ENCODE measurements around the gene DNAJB12.

Gene DNAJB12

GRCh38 chr10:72295330-72295910 is 59.3 kb downstream of the DNAJB12 start:
- H3K9ac ChIP-seq (ENCODE audit: insufficient read length, low read depth), result no peak overlapping the region
- H3K9me3 ChIP-seq (ENCODE audit: insufficient read depth, low read length), result no peaks in the 10 kb centered on the region
- no peak overlapping the region for H3K4me3 ChIP-seq (ENCODE audit: insufficient read length, low read depth)
- no peaks in the 10 kb centered on the region for H3K36me3 ChIP-seq (ENCODE audit: insufficient read depth, insufficient read length, low read length)
- no peak for DNase-seq (ENCODE audit: low read depth, low spot score)
- H3K27me3 ChIP-seq (ENCODE audit: insufficient read depth, insufficient read length), result no peaks in the 10 kb centered on the region
- peaks cover 5% of the 10 kb centered on the region for H3K4me1 ChIP-seq (ENCODE audit: insufficient read depth, insufficient read length)
- no peak for TF ChIP-seq YY1 (IDR thresholded peaks at IDR 0.05; ENCODE audit: insufficient read depth, insufficient read length)
- no peak for TF ChIP-seq ZNF274 (IDR thresholded peaks at IDR 0.05; ENCODE audit: low read depth, low read length)
- no peak for TF ChIP-seq SUZ12 (IDR thresholded peaks at IDR 0.05; ENCODE audit: extremely low read depth, insufficient read depth, insufficient read length)

GRCh38 chr10:72292223-72292691 is 62.5 kb downstream of the DNAJB12 start:
- no peak for DNase-seq (ENCODE audit: low read depth, low spot score)
- H3K27me3 ChIP-seq (ENCODE audit: insufficient read depth, insufficient read length), result no peaks in the 10 kb centered on the region
- TF ChIP-seq YY1 (IDR thresholded peaks at IDR 0.05; ENCODE audit: insufficient read depth, insufficient read length) (no peak), ZNF274 (IDR thresholded peaks at IDR 0.05; ENCODE audit: low read depth, low read length) (no peak), SUZ12 (IDR thresholded peaks at IDR 0.05; ENCODE audit: extremely low read depth, insufficient read depth, insufficient read length) (no peak)

GRCh38 chr10:72291019-72291532 is 63.6 kb downstream of the DNAJB12 start:
- no peaks in the 10 kb centered on the region for H3K36me3 ChIP-seq (ENCODE audit: insufficient read depth, insufficient read length, low read length)
- no peak overlapping the region for H3K4me3 ChIP-seq (ENCODE audit: insufficient read length, low read depth)
- no peaks in the 10 kb centered on the region for H3K27me3 ChIP-seq (ENCODE audit: insufficient read depth, insufficient read length)
- H3K9ac ChIP-seq (ENCODE audit: insufficient read length, low read depth), result no peak overlapping the region
- no peak for DNase-seq (ENCODE audit: low read depth, low spot score)
- no peak for TF ChIP-seq ZNF274 (IDR thresholded peaks at IDR 0.05; ENCODE audit: low read depth, low read length)
- TF ChIP-seq YY1 (IDR thresholded peaks at IDR 0.05; ENCODE audit: insufficient read depth, insufficient read length), result no peak
- TF ChIP-seq SUZ12 (IDR thresholded peaks at IDR 0.05; ENCODE audit: extremely low read depth, insufficient read depth, insufficient read length), result no peak
- H3K9me3 ChIP-seq (ENCODE audit: insufficient read depth, low read length), result no peaks in the 10 kb centered on the region
- H3K4me1 ChIP-seq (ENCODE audit: insufficient read depth, insufficient read length), result no peaks in the 10 kb centered on the region

More at GRCh38 chr10:72292223-72292691, 62.5 kb downstream of the DNAJB12 start:
- no peaks in the 10 kb centered on the region for H3K4me1 ChIP-seq (ENCODE audit: insufficient read depth, insufficient read length)
- no peak overlapping the region for H3K4me3 ChIP-seq (ENCODE audit: insufficient read length, low read depth)
- H3K9ac ChIP-seq (ENCODE audit: insufficient read length, low read depth), result no peak overlapping the region
- no peaks in the 10 kb centered on the region for H3K9me3 ChIP-seq (ENCODE audit: insufficient read depth, low read length)
- no peaks in the 10 kb centered on the region for H3K36me3 ChIP-seq (ENCODE audit: insufficient read depth, insufficient read length, low read length)

GRCh38 chr10:72285972-72286521 is 68.7 kb downstream of the DNAJB12 start:
- no peak for TF ChIP-seq YY1 (IDR thresholded peaks at IDR 0.05; ENCODE audit: insufficient read depth, insufficient read length)
- TF ChIP-seq SUZ12 (IDR thresholded peaks at IDR 0.05; ENCODE audit: extremely low read depth, insufficient read depth, insufficient read length), result no peak
- Histone ChIP-seq H3K4me1 (ENCODE audit: insufficient read depth, insufficient read length) (no peaks in the 10 kb centered on the region), H3K9ac (ENCODE audit: insufficient read length, low read depth) (no peak overlapping the region), H3K36me3 (ENCODE audit: insufficient read depth, insufficient read length, low read length) (no peaks in the 10 kb centered on the region), H3K4me3 (ENCODE audit: insufficient read length, low read depth) (no peak overlapping the region), H3K27me3 (ENCODE audit: insufficient read depth, insufficient read length) (no peaks in the 10 kb centered on the region), H3K9me3 (ENCODE audit: insufficient read depth, low read length) (no peaks in the 10 kb centered on the region)
- DNase-seq (ENCODE audit: low read depth, low spot score), result no peak

GRCh38 chr10:72283131-72283530 is 71.6 kb downstream of the DNAJB12 start:
- H3K36me3 ChIP-seq (ENCODE audit: insufficient read depth, insufficient read length, low read length), result no peaks in the 10 kb centered on the region
- TF ChIP-seq YY1 (IDR thresholded peaks at IDR 0.05; ENCODE audit: insufficient read depth, insufficient read length), result no peak
- TF ChIP-seq SUZ12 (IDR thresholded peaks at IDR 0.05; ENCODE audit: extremely low read depth, insufficient read depth, insufficient read length), result no peak
- no peak for TF ChIP-seq ZNF274 (IDR thresholded peaks at IDR 0.05; ENCODE audit: low read depth, low read length)
- H3K9ac ChIP-seq (ENCODE audit: insufficient read length, low read depth), result no peak overlapping the region
- H3K4me3 ChIP-seq (ENCODE audit: insufficient read length, low read depth), result no peak overlapping the region
- no peaks in the 10 kb centered on the region for H3K4me1 ChIP-seq (ENCODE audit: insufficient read depth, insufficient read length)
- H3K9me3 ChIP-seq (ENCODE audit: insufficient read depth, low read length), result no peaks in the 10 kb centered on the region
- H3K27me3 ChIP-seq (ENCODE audit: insufficient read depth, insufficient read length), result no peaks in the 10 kb centered on the region
- DNase-seq (ENCODE audit: low read depth, low spot score), result no peak
